HG02642 (cell line): Measurements from ENCODE around the gene COL9A2.

Source experiments
- ATAC-seq: cut with Tn5 transposase; IDR thresholded peaks from one replicate; pipeline ENCODE4 v1.9.1; 2021; ENCODE audit warnings: mild to moderate bottlenecking; ENCODE audit not compliant: unreplicated experiment, poor library complexity

The COL9A2 gene

GRCh38 chr1:40318970-40319621, 2.0 kb upstream of the COL9A2 start:
- ATAC-seq, result no peak

GRCh38 chr1:40318476-40318875, 1.4 kb upstream of the COL9A2 start:
- no peak for ATAC-seq

GRCh38 chr1:40317394-40318074, 448 bp upstream of the COL9A2 start:
- ATAC-seq, result no peak

GRCh38 chr1:40315795-40316594, 1.1 kb downstream of the COL9A2 start:
- no peak for ATAC-seq

- ATAC-seq, result peak; percentile 37
These were observed 1.8 kb downstream of the COL9A2 start for GRCh38 chr1:40315239-40315794.

GRCh38 chr1:40314721-40315238, 2.3 kb downstream of the COL9A2 start:
- ATAC-seq, result peak; percentile 3

GRCh38 chr1:40313958-40314720, 2.9 kb downstream of the COL9A2 start:
- ATAC-seq, result no peak

GRCh38 chr1:40313329-40313957, 3.6 kb downstream of the COL9A2 start:
- no peak for ATAC-seq

GRCh38 chr1:40312238-40313205, 4.6 kb downstream of the COL9A2 start:
- peak; percentile 42 for ATAC-seq

- no peak for ATAC-seq
These were observed 5.4 kb downstream of the COL9A2 start for GRCh38 chr1:40311692-40312091.

GRCh38 chr1:40310983-40311642, 6.0 kb downstream of the COL9A2 start:
- no peak for ATAC-seq

- ATAC-seq, result no peak
These were observed 7.0 kb downstream of the COL9A2 start for GRCh38 chr1:40310129-40310461.

- ATAC-seq, result no peak
These were observed 7.5 kb downstream of the COL9A2 start for GRCh38 chr1:40309374-40310128.

- no peak for ATAC-seq
These were observed 8.9 kb downstream of the COL9A2 start for GRCh38 chr1:40308036-40308727.

GRCh38 chr1:40307186-40307585, 9.9 kb downstream of the COL9A2 start:
- no peak for ATAC-seq

- no peak for ATAC-seq
These were observed 10.8 kb downstream of the COL9A2 start for GRCh38 chr1:40306296-40306695.

GRCh38 chr1:40305871-40306270, 11.2 kb downstream of the COL9A2 start:
- no peak for ATAC-seq
